ENCODE results near the gene A4GALT.
"Not testable (repeated sequence)": the region's sequence is repeated elsewhere in the genome, so short reads cannot be mapped to it uniquely, and the experiment has no call there.

Gene A4GALT, protein sequence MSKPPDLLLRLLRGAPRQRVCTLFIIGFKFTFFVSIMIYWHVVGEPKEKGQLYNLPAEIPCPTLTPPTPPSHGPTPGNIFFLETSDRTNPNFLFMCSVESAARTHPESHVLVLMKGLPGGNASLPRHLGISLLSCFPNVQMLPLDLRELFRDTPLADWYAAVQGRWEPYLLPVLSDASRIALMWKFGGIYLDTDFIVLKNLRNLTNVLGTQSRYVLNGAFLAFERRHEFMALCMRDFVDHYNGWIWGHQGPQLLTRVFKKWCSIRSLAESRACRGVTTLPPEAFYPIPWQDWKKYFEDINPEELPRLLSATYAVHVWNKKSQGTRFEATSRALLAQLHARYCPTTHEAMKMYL

GRCh38 chr22:42720263-42721044 lies at the start of gene A4GALT:
A4GALT (minus strand) TSS chr22:42720870; CDS start chr22:42693951, 26,919 bp downstream.
- no peak for DNase-seq

GRCh38 chr22:42770448-42770726 lies 49.7 kb upstream of the A4GALT start:
- DNase-seq: no peak

DNA sequence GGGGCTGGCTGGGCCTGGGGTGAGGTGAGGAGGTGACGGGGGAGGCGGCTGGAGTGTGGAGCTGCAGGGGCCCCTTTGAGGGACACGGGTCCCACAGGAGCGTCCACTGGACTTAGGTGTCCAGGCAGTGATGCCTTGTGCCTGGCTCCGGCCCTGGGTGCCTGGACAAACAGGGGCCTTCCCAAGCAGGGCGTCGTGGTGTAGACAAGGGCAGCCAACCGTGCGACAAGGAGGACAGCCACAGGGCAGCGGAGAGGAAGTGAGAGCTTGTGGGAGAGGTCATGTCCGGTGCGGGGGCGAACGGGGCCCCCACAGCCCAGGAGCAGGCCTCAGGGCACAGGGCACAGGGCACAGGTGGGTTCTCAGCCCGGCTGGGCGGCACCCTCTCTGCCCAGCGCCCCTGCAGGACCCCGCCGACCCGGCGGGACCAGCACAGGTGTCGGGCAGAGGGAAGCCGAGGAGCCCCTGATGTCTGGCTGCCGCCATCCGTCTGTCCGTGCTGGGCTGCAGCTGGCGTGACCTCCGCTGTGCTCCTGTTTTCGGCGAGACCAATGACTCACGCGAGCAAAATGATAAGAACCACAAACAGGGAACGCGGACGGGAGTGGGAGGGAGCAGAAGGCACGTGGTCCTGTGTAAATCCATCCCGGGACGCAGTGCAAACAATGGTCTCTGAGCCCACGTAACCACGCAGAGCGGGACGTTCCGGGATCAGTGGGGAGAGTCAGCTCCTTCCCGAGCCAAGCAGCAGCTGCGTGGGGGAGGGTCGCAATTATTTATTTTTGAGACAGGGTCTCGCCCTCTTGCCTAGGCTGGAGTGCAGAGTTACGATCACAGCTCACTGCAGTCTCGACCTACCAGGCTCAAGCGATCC lies 49.1 kb upstream of the A4GALT start:
- DNase-seq: peak; percentile 7

DNA sequence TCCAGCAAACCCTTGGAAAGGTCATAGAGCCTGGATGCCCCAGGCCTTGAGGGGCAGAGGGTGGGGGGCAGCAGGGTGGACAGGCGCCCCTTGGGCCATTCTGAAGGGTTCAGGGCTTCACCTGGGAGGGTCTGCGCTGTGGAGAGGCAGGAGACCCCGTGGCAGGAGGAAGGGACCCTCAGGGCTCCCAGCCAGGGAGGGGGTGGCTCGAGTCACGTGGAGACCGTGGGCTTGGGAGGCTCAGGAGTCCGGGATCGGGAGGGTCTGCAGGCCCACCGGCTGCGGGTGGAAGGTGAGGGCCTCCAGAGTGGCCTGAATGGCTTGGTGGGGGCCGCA lies 48.5 kb upstream of the A4GALT start:
- DNase-seq: no peak

DNA sequence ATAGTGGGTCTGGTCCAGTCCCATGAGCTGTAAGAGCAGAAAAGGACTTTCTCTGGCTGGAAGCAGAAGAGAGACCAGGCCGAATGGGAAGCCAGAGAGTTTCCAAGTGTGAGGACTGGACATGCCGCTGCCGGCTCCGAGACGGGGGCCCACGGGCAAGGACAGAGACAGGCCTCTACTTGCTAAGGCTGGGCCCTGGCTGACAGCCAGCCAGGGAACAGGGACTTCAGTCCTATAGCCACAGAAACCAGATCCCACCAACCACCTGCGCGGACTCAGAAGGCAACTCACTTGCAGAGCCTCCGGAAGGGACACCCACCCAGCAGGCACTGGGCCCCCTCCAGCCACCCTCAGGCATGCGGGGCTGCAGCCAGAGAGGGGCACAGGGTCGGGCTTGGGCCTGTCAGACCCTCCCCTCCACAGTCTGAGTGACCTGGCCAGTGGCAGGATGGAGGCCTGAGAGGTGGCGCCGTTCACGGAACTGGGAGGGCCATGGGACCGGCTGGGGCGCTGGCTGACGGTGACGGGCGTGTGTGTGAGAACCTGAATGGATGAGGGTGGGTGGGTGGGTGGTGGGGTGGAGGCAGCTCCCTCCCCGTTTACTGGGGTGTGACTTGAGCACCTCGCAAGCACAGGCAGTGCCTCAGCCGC lies 47.8 kb upstream of the A4GALT start:
- no peak for DNase-seq

DNA sequence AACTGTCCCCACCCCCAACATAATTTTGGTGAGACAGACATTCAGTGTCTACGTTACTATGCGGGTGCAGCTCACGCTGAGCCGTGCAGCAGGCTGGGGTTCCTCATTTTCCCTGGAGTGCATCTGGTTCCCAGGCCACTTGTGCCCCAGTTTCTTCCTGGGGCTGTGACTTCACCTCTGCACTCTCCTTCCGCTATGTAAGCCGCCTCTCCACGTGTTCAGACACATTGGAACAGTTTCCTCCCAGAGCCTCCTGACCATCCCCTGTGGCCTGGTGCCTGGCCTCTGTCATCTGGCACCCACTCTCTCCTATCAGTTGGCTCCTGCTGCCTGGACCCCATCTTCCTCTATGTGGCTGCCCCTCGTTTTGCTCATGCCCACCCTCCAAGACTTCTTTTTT lies 46.2 kb upstream of the A4GALT start:
- no peak for DNase-seq

- no peak for DNase-seq
Observed at GRCh38 chr22:42764895-42765363, 44.3 kb upstream of the A4GALT start.

GRCh38 chr22:42763965-42764480 lies 43.4 kb upstream of the A4GALT start:
- no peak for DNase-seq

- no peak for DNase-seq
Observed at GRCh38 chr22:42760806-42761565, 40.3 kb upstream of the A4GALT start.

DNA sequence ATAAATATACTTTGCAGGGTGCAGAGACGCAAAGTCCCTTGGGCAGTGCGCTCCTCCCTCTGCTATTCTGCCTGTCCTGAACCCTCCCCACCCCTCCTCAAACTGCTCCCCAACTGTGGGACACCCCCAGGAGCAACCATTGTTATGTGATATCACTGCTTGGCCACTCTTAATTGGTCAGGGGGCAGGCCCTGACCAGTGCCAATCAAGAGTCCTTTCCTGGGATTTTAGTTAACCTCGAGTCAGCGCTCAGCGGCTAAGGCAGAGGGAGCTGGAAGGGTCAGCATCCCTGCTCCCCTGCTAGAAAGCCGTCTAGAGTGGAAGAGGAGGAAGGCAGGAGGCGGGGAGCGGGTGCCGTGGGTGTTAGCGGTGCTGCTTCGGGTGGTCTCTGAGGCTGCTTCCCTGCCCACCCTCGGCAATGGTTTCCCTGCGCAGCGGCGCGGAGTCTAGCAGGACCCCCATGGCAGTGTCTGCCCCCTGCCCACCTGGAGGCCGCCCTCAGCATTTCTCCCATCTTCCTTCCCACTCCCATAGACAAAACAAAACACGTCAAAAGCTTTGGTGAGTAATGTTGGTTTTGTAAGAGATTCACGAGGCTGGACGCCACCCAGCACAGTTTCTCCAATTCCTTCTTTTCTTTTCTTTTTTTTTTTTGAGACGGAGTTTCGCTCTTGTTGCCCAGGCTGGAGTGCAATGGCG lies 38.4 kb upstream of the A4GALT start:
- no peak for DNase-seq

GRCh38 chr22:42755553-42755952 lies 34.9 kb upstream of the A4GALT start:
- DNase-seq: not testable (repeated sequence)

GRCh38 chr22:42755121-42755520 lies 34.5 kb upstream of the A4GALT start:
- DNase-seq: not testable (repeated sequence)

DNA sequence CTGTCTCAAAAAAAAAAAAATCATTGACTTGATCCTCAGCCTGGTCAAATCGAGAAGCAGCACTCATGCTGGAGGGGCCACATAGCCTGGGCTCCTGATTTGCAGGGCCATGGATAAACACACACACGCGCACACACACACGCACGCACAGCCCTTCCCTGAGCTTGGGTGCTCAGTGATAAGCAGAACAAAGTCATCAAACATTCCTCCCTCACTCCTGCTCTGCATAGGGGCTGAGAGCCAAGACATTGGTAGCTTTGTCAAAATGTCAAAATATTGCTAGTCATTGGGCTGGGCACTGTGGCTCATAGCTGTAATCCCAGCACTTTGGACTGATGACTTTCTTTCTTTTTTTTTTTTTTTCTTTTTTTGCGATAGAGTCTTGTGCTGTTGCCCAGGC lies 34.0 kb upstream of the A4GALT start:
- DNase-seq: no peak

GRCh38 chr22:42752912-42753311 lies 32.2 kb upstream of the A4GALT start:
- DNase-seq: no peak

GRCh38 chr22:42752230-42752746 lies 31.6 kb upstream of the A4GALT start:
- no peak for DNase-seq

DNA sequence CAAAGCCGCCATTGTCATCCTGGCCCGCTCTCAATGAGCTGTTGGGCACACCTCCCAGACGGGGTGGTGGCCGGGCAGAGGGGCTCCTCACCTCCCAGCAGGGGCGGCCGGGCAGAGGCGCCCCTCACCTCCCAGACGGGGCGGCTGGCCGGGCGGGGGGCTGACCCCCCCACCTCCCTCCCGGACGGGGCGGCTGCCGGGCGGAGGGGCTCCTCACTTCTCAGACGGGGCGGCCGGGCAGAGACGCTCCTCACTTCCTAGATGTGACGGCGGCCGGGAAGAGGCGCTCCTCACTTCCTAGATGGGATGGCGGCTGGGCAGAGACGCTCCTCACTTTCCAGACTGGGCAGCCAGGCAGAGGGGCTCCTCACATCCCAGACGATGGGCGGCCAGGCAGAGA lies 29.8 kb upstream of the A4GALT start:
- DNase-seq: not testable (repeated sequence)

DNA sequence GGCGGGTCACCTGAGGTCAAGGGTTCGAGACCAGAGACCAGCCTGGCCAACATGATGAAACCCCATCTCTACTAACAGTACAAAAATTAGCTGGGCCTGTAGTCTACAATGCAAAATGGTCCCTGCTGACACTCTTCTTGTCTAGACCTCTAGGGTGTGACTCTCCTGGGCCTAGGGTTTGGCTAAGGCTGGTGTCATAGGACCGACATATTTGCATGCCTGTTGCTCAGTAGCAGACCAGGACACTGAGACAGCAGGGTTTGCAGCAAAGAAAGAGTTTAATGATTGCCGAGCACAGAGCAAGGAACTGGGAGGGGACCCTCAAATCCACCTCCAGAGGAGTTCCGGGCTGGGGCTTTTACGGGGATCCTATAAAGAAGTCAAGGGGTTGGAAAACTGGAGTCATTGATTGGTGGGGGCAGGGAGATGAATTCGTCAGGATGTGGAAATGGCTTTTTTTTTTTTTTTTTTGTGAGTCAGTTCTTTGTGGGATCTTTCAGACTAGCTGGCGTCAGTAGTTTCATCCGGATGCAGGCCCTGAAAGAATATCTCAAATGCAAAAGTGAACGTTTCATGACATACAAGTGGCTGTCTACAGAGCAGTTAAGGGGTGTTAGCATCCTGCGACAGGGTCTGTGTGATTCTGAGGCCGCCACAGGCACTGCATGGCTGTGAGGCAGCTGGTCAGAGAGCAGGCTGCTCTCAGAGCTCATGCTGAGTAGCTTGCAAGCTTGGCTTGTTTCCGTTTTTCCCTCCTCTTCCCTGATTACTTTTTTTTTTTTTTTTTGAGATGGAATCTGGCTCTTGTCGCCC lies 27.2 kb upstream of the A4GALT start:
- no peak for DNase-seq

- no peak for DNase-seq
Observed at GRCh38 chr22:42745118-42745517, 24.4 kb upstream of the A4GALT start.

GRCh38 chr22:42743501-42743991 lies 22.9 kb upstream of the A4GALT start:
- no peak for DNase-seq

DNA sequence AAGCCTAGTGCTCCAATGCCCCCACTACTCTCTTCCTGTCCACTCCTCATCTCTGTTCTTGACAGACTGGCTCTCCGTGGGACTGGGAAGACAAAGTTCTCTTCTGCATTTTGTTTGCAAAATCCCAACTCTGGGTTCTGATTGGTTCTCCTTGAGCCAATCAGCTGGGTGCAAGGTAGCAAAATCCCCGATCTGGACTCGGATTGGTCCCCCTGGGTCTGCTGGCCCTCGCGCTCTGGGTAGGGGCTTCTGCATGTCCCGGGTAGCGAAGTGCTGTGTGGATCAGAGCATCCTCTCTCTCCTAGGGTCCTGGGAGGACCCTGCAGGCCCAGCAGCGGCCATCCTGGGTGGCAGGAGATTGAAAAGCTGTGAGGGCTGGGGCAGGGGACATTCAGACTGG lies 22.3 kb upstream of the A4GALT start:
- DNase-seq: no peak
